H1 (cell line): ENCODE results near the gene CENPV. TPM values are rescaled to one million over a fixed set of nuclear protein-coding genes. Genes with fewer than 3 reads are reported as not detected.

ENCODE experiments used
- CTCF ChIA-PET: fragments of 300-600 bp; sonication (Branson Sonifier 250); formaldehyde crosslinking; loops from one replicate; lab custom pipeline; 2021; ENCODE audit not compliant: partially characterized antibody; lab: Charles Lee
- POLR2A ChIA-PET: fragments of 300-600 bp; sonication (Branson Sonifier 250); formaldehyde crosslinking; loops from one replicate; lab custom pipeline; 2021; ENCODE audit warnings: inconsistent platforms; ENCODE audit not compliant: partially characterized antibody; lab: Charles Lee
- DNase-seq, 2 experiments: peaks; one replicate each; pipeline versions ENCODE4 v3.0.0 to v3.0.0-alpha.2; 2010 to 2022; ENCODE audit warnings: low spot score in 2 of 2, low read depth in 1 of 2, mixed read lengths in 1 of 2
- FAIRE-seq: peaks from 2 replicates; lab custom pipeline; 2011; peaks lifted over from hg19 to GRCh38; lab: Jason Lieb, UNC
- H2AFZ ChIP-seq: 2 replicates; pipeline ENCODE4 v1.8.1; 2012; ENCODE audit warnings: low read length, inconsistent platforms
- H2AK5ac ChIP-seq: 2 replicates; pipeline ENCODE4 v1.6.1; 2013; ENCODE audit warnings: low read depth, low read length
- H2BK120ac ChIP-seq: replicated peaks from 2 replicates; pipeline ENCODE3; 2013; ENCODE audit warnings: low read depth, low read length, inconsistent platforms
- H2BK12ac ChIP-seq: 2 replicates; pipeline ENCODE4 v1.6.1; 2013; ENCODE audit warnings: low read depth, low read length
- H2BK15ac ChIP-seq: 2 replicates; pipeline ENCODE4 v1.6.1; 2013; ENCODE audit warnings: low read length
- H2BK20ac ChIP-seq: 2 replicates; pipeline ENCODE4 v1.6.1; 2013; ENCODE audit warnings: low read length
- H2BK5ac ChIP-seq: 2 replicates; pipeline ENCODE4 v1.6.1; 2013; ENCODE audit warnings: low read depth, low read length
- H3K14ac ChIP-seq: 2 replicates; pipeline ENCODE4 v1.6.1; 2013; ENCODE audit warnings: inconsistent platforms; ENCODE audit not compliant: insufficient read length
- H3K18ac ChIP-seq: 2 replicates; pipeline ENCODE4 v1.6.1; 2013; ENCODE audit warnings: low read length; ENCODE audit errors: extremely low read depth
- H3K23ac ChIP-seq: 2 replicates; pipeline ENCODE4 v1.6.1; 2013; ENCODE audit warnings: inconsistent platforms; ENCODE audit not compliant: insufficient read length
- H3K23me2 ChIP-seq: 2 replicates; pipeline ENCODE4 v1.6.1; 2013; ENCODE audit warnings: low read depth, low read length
- H3K27ac ChIP-seq: 2 replicates; pipeline ENCODE4 v1.6.1; 2011; ENCODE audit warnings: low read depth, low read length, inconsistent platforms
- H3K27me3 ChIP-seq, 4 experiments: replicated peaks in 1 of 4; 1 replicate in 1 of 4; 2 replicates in 3 of 4; pipeline versions ENCODE4 v1.6.1 to v1.8.1; 2011 to 2013; ENCODE audit warnings: low read length in 3 of 4, mild to moderate bottlenecking in 3 of 4, inconsistent platforms in 2 of 4, mixed read lengths in 2 of 4, moderate library complexity in 1 of 4; ENCODE audit not compliant: control insufficient read depth in 3 of 4, insufficient read depth in 3 of 4; ENCODE audit errors: extremely low read depth in 1 of 4
- H3K36me3 ChIP-seq, 4 experiments: 2 replicates each; pipeline versions ENCODE4 v1.6.1 to v1.8.1; 2011 to 2013; ENCODE audit warnings: mild to moderate bottlenecking in 4 of 4, low read length in 3 of 4, moderate library complexity in 2 of 4, control low read depth in 1 of 4, inconsistent platforms in 1 of 4; ENCODE audit not compliant: insufficient read depth in 4 of 4, control insufficient read depth in 2 of 4
- H3K4ac ChIP-seq: replicated peaks from 2 replicates; pipeline ENCODE3; 2013; ENCODE audit warnings: low read length, low read depth, mixed read lengths, inconsistent platforms; ENCODE audit not compliant: insufficient read length
- H3K4me1 ChIP-seq, 4 experiments: replicated peaks in 1 of 4; 1 replicate in 1 of 4; 2 replicates in 3 of 4; pipeline versions ENCODE4 v1.6.1 to v1.8.1; 2011 to 2013; ENCODE audit warnings: low read length in 3 of 4, inconsistent platforms in 2 of 4, mixed read lengths in 1 of 4; ENCODE audit not compliant: insufficient read depth in 4 of 4, control insufficient read depth in 3 of 4
- H3K4me2 ChIP-seq, 2 experiments: 2 replicates each; pipeline versions ENCODE4 v1.6.1 to v1.8.1; 2011 to 2013; ENCODE audit warnings: low read depth in 2 of 2, low read length in 2 of 2, control low read depth in 1 of 2, inconsistent platforms in 1 of 2, mild to moderate bottlenecking in 1 of 2; ENCODE audit not compliant: insufficient read depth in 1 of 2
- H3K4me3 ChIP-seq, 4 experiments: fragments of 200-600, 300-600 bp in 1 of 4; sonication (generic), shearing (Covaris generic), sonication (Bioruptor Twin) in 1 of 4; 2 replicates each; pipeline versions ENCODE4 v1.5.1 to v1.8.1; 2011 to 2016; ENCODE audit warnings: low read length in 4 of 4, low read depth in 3 of 4, control low read depth in 2 of 4, inconsistent platforms in 2 of 4, mild to moderate bottlenecking in 2 of 4, mixed read lengths in 1 of 4, moderate library complexity in 1 of 4; ENCODE audit not compliant: insufficient read depth in 2 of 4; ENCODE audit errors: extremely low read depth in 1 of 4
- H3K56ac ChIP-seq: replicated peaks from 2 replicates; pipeline ENCODE3; 2013; ENCODE audit warnings: low read depth, mild to moderate bottlenecking, mixed read lengths, low read length, inconsistent platforms; ENCODE audit not compliant: insufficient read length
- H3K79me1 ChIP-seq: 2 replicates; pipeline ENCODE4 v1.6.1; 2013; ENCODE audit warnings: low read depth, low read length, control low read depth
- H3K79me2 ChIP-seq, 2 experiments: 2 replicates each; pipeline versions ENCODE4 v1.6.1 to v1.8.1; 2012 to 2013; ENCODE audit warnings: low read length in 2 of 2, mild to moderate bottlenecking in 2 of 2, inconsistent platforms in 1 of 2; ENCODE audit not compliant: insufficient read depth in 2 of 2, control insufficient read depth in 1 of 2
- H3K9ac ChIP-seq, 4 experiments: replicated peaks in 1 of 4; 1 replicate in 1 of 4; 2 replicates in 3 of 4; pipeline versions ENCODE4 v1.6.1 to v1.8.1; 2011 to 2013; ENCODE audit warnings: low read depth in 3 of 4, low read length in 3 of 4, control low read depth in 2 of 4, mild to moderate bottlenecking in 2 of 4, moderate library complexity in 2 of 4, inconsistent platforms in 1 of 4; ENCODE audit errors: extremely low read depth in 1 of 4
- H3K9me3 ChIP-seq, 2 experiments: 2 replicates each; pipeline versions ENCODE4 v1.6.1 to v1.8.1; 2012 to 2013; ENCODE audit warnings: mild to moderate bottlenecking in 2 of 2, moderate library complexity in 2 of 2, control low read depth in 1 of 2, inconsistent platforms in 1 of 2, low read depth in 1 of 2, low read length in 1 of 2, mixed read lengths in 1 of 2; ENCODE audit not compliant: insufficient read depth in 2 of 2
- H4K20me1 ChIP-seq, 2 experiments: replicated peaks in 1 of 2; 2 replicates each; pipeline versions ENCODE3 to v1.8.1; 2011 to 2013; ENCODE audit warnings: inconsistent platforms in 2 of 2, low read length in 2 of 2, mild to moderate bottlenecking in 1 of 2; ENCODE audit not compliant: insufficient read depth in 2 of 2, control insufficient read depth in 1 of 2
- H4K5ac ChIP-seq: 2 replicates; pipeline ENCODE4 v1.6.1; 2013; ENCODE audit warnings: low read length, low read depth, mixed read lengths, inconsistent platforms; ENCODE audit not compliant: insufficient read length
- H4K8ac ChIP-seq: 2 replicates; pipeline ENCODE4 v1.8.0; 2013; ENCODE audit warnings: mild to moderate bottlenecking, moderate library complexity, low read length, inconsistent platforms; ENCODE audit not compliant: insufficient read depth; ENCODE audit errors: extremely low read depth
- H4K91ac ChIP-seq: replicated peaks from 2 replicates; pipeline ENCODE3; 2013; ENCODE audit warnings: low read length, mixed read lengths, inconsistent platforms; ENCODE audit not compliant: insufficient read length
- EZH2 ChIP-seq: fragments of 200-600 bp; sonication (generic); IDR thresholded peaks from 2 replicates; pipeline ENCODE4 v1.7.1; 2012; ENCODE audit warnings: low read depth, mild to moderate bottlenecking, moderate library complexity, low read length, inconsistent platforms; ENCODE audit not compliant: severe bottlenecking
- FOSL1 ChIP-seq: IDR thresholded peaks from 2 replicates; pipeline ENCODE4 v1.6.1; 2011; ENCODE audit warnings: mild to moderate bottlenecking, low read depth, low read length, moderate library complexity; ENCODE audit not compliant: insufficient read depth
- KDM4A ChIP-seq: IDR thresholded peaks from one replicate; pipeline ENCODE4 v1.7.1; 2012; ENCODE audit warnings: low read depth, mild to moderate bottlenecking, moderate library complexity, low read length, inconsistent platforms; ENCODE audit not compliant: severe bottlenecking
- NANOG ChIP-seq: IDR thresholded peaks from 2 replicates; pipeline ENCODE4 v1.6.1; 2011; ENCODE audit warnings: low read length, low read depth, mild to moderate bottlenecking, inconsistent platforms; ENCODE audit not compliant: insufficient read depth, poor library complexity, severe bottlenecking
- PHF8 ChIP-seq: fragments of 200-600 bp; sonication (generic); conservative IDR thresholded peaks from 2 replicates; pipeline ENCODE4 v1.7.1; 2012; ENCODE audit warnings: low read depth, mild to moderate bottlenecking, inconsistent platforms, low read length, moderate library complexity
- POLR2A ChIP-seq, 2 experiments: IDR thresholded peaks; 1 replicate in 1 of 2; 2 replicates in 1 of 2; pipeline ENCODE4 v1.6.1; 2011; ENCODE audit warnings: low read depth in 2 of 2, low read length in 2 of 2, mild to moderate bottlenecking in 2 of 2; ENCODE audit errors: control extremely low read depth in 1 of 2
- RAD21 ChIP-seq, 2 experiments: IDR thresholded peaks in 1 of 2; conservative IDR thresholded peaks in 1 of 2; 2 replicates each; pipeline ENCODE4 v1.6.1; 2011; ENCODE audit warnings: low read depth in 2 of 2, low read length in 2 of 2, improper control_type of control experiment in 1 of 2, inconsistent platforms in 1 of 2, mild to moderate bottlenecking in 1 of 2, moderate library complexity in 1 of 2
- RFX5 ChIP-seq: IDR thresholded peaks from 2 replicates; pipeline ENCODE4 v1.6.1; 2011; ENCODE audit warnings: low read depth, low read length, improper control_type of control experiment, borderline replicate concordance
- WGBS, 2 experiments: shearing (Covaris generic) in 1 of 2; methylation state at CpG; one replicate each; pipeline versions ENCODE4 v1.1.6 to v1.1.7; 2013 to 2015; ENCODE audit warnings: low lambda C conversion rate in 2 of 2, mixed read lengths in 2 of 2, inconsistent platforms in 1 of 2, low coverage in 1 of 2, missing lambda C conversion rate in 1 of 2; ENCODE audit not compliant: insufficient replicate concordance in 2 of 2, insufficient coverage in 1 of 2, insufficient read length in 1 of 2; ENCODE audit errors: extremely low coverage in 1 of 2, missing lambda C conversion rate in 1 of 2; 5-methylcytosine and 5-hydroxymethylcytosine counted together
- polyA plus RNA-seq, 7 experiments: library from polyadenylated mRNA; depleted of rRNA in 3 of 7; stranded (reverse) in 5 of 7; unstranded in 2 of 7; fragments of >200 nt in 5 of 7; fragments of 200-250 nt in 2 of 7; gene quantifications; 1 replicate in 5 of 7; 2 replicates in 1 of 7; 4 replicates in 1 of 7; pipeline versions ENCODE4 v1.2.1 to v1.2.3, GENCODE V29; 2011 to 2013; ENCODE audit warnings: missing spikeins in 2 of 7, mixed read lengths in 2 of 7
- total RNA-seq: library from RNA; stranded (reverse); fragmentation: NEBNext Ultra II Directional; extraction: Animal tissue kit (Norgen Biotek cat#: 25700); gene quantifications from 2 replicates; pipeline ENCODE4 v1.2.1, GENCODE V29; 2021
- TF ChIP-seq, protein P1 (sequence below), 3 experiments: IDR thresholded peaks; 1 replicate in 2 of 3; 2 replicates in 1 of 3; pipeline versions ENCODE4 v1.5.1 to v1.6.1; 2011; ENCODE audit warnings: low read length in 3 of 3, mild to moderate bottlenecking in 3 of 3, inconsistent platforms in 2 of 3, low read depth in 1 of 3, moderate library complexity in 1 of 3; ENCODE audit not compliant: insufficient read depth in 1 of 3; ENCODE audit errors: control extremely low read depth in 1 of 3

Gene CENPV
- total and polyA plus RNA-seq, 2 of the 8 experiments (the other 6 are each of a cell fraction or from before 2014, with no cell fraction given) = 249 to 260 TPM

DNA sequence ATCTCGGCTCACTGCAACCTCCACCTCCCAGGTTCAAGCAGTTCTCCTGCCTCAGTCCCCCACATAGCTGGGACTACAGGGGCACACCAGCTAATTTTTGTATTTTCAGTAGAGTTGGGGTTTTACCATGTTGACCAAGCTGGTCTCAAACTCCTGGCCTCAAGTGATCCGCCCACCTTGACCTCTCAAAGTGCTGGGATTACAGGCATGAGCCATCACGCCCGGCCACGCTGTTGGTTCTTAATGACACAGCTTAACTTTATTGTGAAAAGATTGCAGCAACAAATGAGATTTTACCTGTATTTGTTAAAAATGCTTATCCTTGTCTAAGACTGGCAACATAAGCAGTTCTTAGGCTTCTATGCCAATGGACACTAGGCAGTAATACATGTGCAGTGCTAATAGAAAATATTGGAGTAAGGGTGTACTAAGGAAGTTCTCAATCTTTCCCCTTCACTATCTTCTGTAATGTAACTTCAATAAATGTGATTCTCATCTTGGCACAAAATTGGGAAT, 30.6 kb upstream of the CENPV start:
- Histone ChIP-seq H3K23me2 (peaks cover 2% of the 10 kb centered on the region), H3K79me2 (peaks cover 0 to 30% of the 10 kb centered on the region in 2 experiments; a peak in 2 of 4 replicates), H3K18ac (no peak overlapping the region), H3K79me1 (0 out of 2 replicates have a peak, but pooled peaks cover 6% of the 10 kb centered on the region), H3K4me1 (peaks cover 0 to 5% (median 3%) of the 10 kb centered on the region in 4 experiments; a peak in 3 of 7 replicates), H3K23ac (no peak overlapping the region), H3K4me2 (no peak overlapping the region), H2BK12ac (no peak overlapping the region), H2BK5ac (no peak overlapping the region), H2BK15ac (no peak overlapping the region), H3K36me3 (peaks cover 4 to 24% (median 15%) of the 10 kb centered on the region in 4 experiments), H2AK5ac (no peak overlapping the region), H3K4me3 (no peak overlapping the region), H3K9ac (no peak overlapping the region), H4K5ac (no peak overlapping the region), H3K4ac (no peak overlapping the region), H3K9me3 (no peaks in the 10 kb centered on the region), H4K91ac (no peak overlapping the region), H2AFZ (no peak overlapping the region), H3K27ac (no peak overlapping the region), H3K56ac (no peak overlapping the region), H4K20me1 (peaks cover 3 to 9% of the 10 kb centered on the region in 2 experiments), H2BK120ac (no peak overlapping the region), H4K8ac (no peak overlapping the region), H2BK20ac (no peak overlapping the region), H3K27me3 (no peaks in the 10 kb centered on the region), H3K14ac (no peak overlapping the region)
- DNase-seq = no peak
- 93% methylated on average over 5 of the region's 5 CpGs; no CpG with 5 or more reads in 1 of the 2 experiments for WGBS, 2 experiments
- no peak for FAIRE-seq
- ChIA-PET POLR2A (interaction anchor here (1.0 to 8.8 kb wide), 9 partner anchors 9 to 62 kb away, joined by 3 to 120 read pairs (median 5); partner anchors contain the start of genes CENPV and TRPV2), CTCF (interaction anchor here (0.7 to 2.1 kb wide), 5 partner anchors 19 to 33 kb away, joined by 3 to 6 read pairs (median 3); partner anchors contain the start of gene TRPV2)
- TF ChIP-seq KDM4A (no peak), RAD21 (IDR thresholded peaks at IDR 0.05 in 1 of 2, conservative IDR thresholded peaks at IDR 0.05 in 1 of 2; ENCODE audit: low read depth in 2 of 2, low read length in 2 of 2) (no peak), FOSL1 (no peak), NANOG (no peak), POLR2A (IDR thresholded peaks at IDR 0.05; ENCODE audit: control extremely low read depth in 1 of 2, low read depth in 2 of 2, low read length in 2 of 2) (no peak), PHF8 (no peak), EZH2 (no peak), RFX5 (no peak)
- TF ChIP-seq, protein P1, sequence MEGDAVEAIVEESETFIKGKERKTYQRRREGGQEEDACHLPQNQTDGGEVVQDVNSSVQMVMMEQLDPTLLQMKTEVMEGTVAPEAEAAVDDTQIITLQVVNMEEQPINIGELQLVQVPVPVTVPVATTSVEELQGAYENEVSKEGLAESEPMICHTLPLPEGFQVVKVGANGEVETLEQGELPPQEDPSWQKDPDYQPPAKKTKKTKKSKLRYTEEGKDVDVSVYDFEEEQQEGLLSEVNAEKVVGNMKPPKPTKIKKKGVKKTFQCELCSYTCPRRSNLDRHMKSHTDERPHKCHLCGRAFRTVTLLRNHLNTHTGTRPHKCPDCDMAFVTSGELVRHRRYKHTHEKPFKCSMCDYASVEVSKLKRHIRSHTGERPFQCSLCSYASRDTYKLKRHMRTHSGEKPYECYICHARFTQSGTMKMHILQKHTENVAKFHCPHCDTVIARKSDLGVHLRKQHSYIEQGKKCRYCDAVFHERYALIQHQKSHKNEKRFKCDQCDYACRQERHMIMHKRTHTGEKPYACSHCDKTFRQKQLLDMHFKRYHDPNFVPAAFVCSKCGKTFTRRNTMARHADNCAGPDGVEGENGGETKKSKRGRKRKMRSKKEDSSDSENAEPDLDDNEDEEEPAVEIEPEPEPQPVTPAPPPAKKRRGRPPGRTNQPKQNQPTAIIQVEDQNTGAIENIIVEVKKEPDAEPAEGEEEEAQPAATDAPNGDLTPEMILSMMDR (IDR thresholded peaks at IDR 0.05; ENCODE audit: control extremely low read depth in 1 of 3, insufficient read depth in 1 of 3, low read depth in 1 of 3, low read length in 3 of 3) = no peak
